ENCODE results near the gene ZNF74.

Gene ZNF74

GRCh38 chr22:20418211-20418788 lies 24.3 kb downstream of the ZNF74 start (continued):
- no peak for TF ChIP-seq ZNF621 (tag by site-specific recombination; IDR thresholded peaks at IDR 0.05)
- TF ChIP-seq, protein P1, sequence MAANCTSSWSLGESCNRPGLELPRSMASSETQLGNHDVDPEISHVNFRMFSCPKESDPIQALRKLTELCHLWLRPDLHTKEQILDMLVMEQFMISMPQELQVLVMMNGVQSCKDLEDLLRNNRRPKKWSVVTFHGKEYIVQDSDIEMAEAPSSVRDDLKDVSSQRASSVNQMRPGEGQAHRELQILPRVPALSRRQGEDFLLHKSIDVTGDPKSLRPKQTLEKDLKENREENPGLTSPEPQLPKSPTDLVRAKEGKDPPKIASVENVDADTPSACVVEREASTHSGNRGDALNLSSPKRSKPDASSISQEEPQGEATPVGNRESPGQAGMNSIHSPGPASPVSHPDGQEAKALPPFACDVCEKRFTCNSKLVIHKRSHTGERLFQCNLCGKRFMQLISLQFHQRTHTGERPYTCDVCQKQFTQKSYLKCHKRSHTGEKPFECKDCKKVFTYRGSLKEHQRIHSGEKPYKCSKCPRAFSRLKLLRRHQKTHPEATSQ (tag by site-specific recombination; IDR thresholded peaks at IDR 0.05) = no peak
- TF ChIP-seq ZNF544 (tag by site-specific recombination; IDR thresholded peaks at IDR 0.05) = no peak
- TF ChIP-seq IKZF3 (tag by site-specific recombination; IDR thresholded peaks at IDR 0.05) = 0 out of 2 replicates have a peak, but pooled peaks have one; percentile 39
- peak; percentile 89 for TF ChIP-seq ZNF654 (tag by site-specific recombination; IDR thresholded peaks at IDR 0.05; ENCODE audit: low read depth)
- no peak for TF ChIP-seq HOXC10 (CRISPR knock-in tag; IDR thresholded peaks at IDR 0.05)
- TF ChIP-seq INSM2 (tag by site-specific recombination; IDR thresholded peaks at IDR 0.05) = no peak
- TF ChIP-seq ZNF501 (tag by site-specific recombination; IDR thresholded peaks at IDR 0.05) = peak; percentile 62; the same call in 1 of the 2 replicates
- TF ChIP-seq ZNF221 (tag by site-specific recombination; IDR thresholded peaks at IDR 0.05; ENCODE audit: borderline replicate concordance) = no peak
- no peak for TF ChIP-seq FEZF1 (tag by site-specific recombination; IDR thresholded peaks at IDR 0.05)
- peak; percentile 78 for TF ChIP-seq SP7 (tag by site-specific recombination; IDR thresholded peaks at IDR 0.05)
- no peak for TF ChIP-seq OVOL3 (tag by site-specific recombination; IDR thresholded peaks at IDR 0.05)
- no peak for TF ChIP-seq ZNF677 (tag by site-specific recombination; IDR thresholded peaks at IDR 0.05)
- peak; percentile 37; the same call in 1 of the 2 replicates for TF ChIP-seq GLIS2 (tag by site-specific recombination; IDR thresholded peaks at IDR 0.05)
- peak; percentile 48; the same call in 1 of the 2 replicates for TF ChIP-seq ZXDB (tag by site-specific recombination; IDR thresholded peaks at IDR 0.05)
- no peak for TF ChIP-seq ZNF518A (tag by site-specific recombination; conservative IDR thresholded peaks at IDR 0.05; ENCODE audit: low read depth)
- TF ChIP-seq, protein P2, sequence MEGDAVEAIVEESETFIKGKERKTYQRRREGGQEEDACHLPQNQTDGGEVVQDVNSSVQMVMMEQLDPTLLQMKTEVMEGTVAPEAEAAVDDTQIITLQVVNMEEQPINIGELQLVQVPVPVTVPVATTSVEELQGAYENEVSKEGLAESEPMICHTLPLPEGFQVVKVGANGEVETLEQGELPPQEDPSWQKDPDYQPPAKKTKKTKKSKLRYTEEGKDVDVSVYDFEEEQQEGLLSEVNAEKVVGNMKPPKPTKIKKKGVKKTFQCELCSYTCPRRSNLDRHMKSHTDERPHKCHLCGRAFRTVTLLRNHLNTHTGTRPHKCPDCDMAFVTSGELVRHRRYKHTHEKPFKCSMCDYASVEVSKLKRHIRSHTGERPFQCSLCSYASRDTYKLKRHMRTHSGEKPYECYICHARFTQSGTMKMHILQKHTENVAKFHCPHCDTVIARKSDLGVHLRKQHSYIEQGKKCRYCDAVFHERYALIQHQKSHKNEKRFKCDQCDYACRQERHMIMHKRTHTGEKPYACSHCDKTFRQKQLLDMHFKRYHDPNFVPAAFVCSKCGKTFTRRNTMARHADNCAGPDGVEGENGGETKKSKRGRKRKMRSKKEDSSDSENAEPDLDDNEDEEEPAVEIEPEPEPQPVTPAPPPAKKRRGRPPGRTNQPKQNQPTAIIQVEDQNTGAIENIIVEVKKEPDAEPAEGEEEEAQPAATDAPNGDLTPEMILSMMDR (tag by site-specific recombination; IDR thresholded peaks at IDR 0.05) = peak; percentile 96
- TF ChIP-seq YY2 (tag by site-specific recombination; IDR thresholded peaks at IDR 0.05) = no peak
- TF ChIP-seq ZFP41 (tag by site-specific recombination; IDR thresholded peaks at IDR 0.05; ENCODE audit: borderline replicate concordance) = no peak
- TF ChIP-seq ZNF624 (tag by site-specific recombination; IDR thresholded peaks at IDR 0.05) = no peak
- TF ChIP-seq ZNF76 (tag by site-specific recombination; IDR thresholded peaks at IDR 0.05; ENCODE audit: borderline replicate concordance, low read depth) = 0 out of 2 replicates have a peak, but pooled peaks have one; percentile 12
- peak; percentile 48 for TF ChIP-seq ZNF629 (tag by site-specific recombination; IDR thresholded peaks at IDR 0.05)
- TF ChIP-seq ZEB2 (tag by site-specific recombination; IDR thresholded peaks at IDR 0.05) = peak; percentile 75; the same call in 1 of the 2 replicates
- peak; percentile 30; the same call in 1 of the 2 replicates for TF ChIP-seq BCL11B (tag by site-specific recombination; IDR thresholded peaks at IDR 0.05; ENCODE audit: low read depth)
- peak; percentile 66; the same call in 1 of the 2 replicates for TF ChIP-seq ZFP37 (tag by site-specific recombination; IDR thresholded peaks at IDR 0.05)
- peak; percentile 97 for TF ChIP-seq ZNF335 (tag by site-specific recombination; conservative IDR thresholded peaks at IDR 0.05)
- TF ChIP-seq, protein P3, sequence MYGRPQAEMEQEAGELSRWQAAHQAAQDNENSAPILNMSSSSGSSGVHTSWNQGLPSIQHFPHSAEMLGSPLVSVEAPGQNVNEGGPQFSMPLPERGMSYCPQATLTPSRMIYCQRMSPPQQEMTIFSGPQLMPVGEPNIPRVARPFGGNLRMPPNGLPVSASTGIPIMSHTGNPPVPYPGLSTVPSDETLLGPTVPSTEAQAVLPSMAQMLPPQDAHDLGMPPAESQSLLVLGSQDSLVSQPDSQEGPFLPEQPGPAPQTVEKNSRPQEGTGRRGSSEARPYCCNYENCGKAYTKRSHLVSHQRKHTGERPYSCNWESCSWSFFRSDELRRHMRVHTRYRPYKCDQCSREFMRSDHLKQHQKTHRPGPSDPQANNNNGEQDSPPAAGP (tag by site-specific recombination; IDR thresholded peaks at IDR 0.05) = peak; percentile 54; the same call in 1 of the 2 replicates
- TF ChIP-seq WT1 (tag by site-specific recombination; IDR thresholded peaks at IDR 0.05) = no peak
- TF ChIP-seq GLI4 (tag by site-specific recombination; IDR thresholded peaks at IDR 0.05) = no peak
- 0 out of 2 replicates have a peak, but pooled peaks have one; percentile 78 for TF ChIP-seq ZNF121 (tag by site-specific recombination; IDR thresholded peaks at IDR 0.05)
- TF ChIP-seq ZBTB7A (tag by site-specific recombination; IDR thresholded peaks at IDR 0.05; ENCODE audit: low read depth) = 0 out of 2 replicates have a peak, but pooled peaks have one; percentile 31

Data from HEK293 (cell line).